ENCODE data around the gene DNAH7. TPM values are rescaled to one million over a fixed set of nuclear protein-coding genes. Genes with fewer than 3 reads are reported as not detected.

The DNAH7 gene
- total RNA-seq, 1 donor from 2014 or later, result 0.11 TPM

DNA sequence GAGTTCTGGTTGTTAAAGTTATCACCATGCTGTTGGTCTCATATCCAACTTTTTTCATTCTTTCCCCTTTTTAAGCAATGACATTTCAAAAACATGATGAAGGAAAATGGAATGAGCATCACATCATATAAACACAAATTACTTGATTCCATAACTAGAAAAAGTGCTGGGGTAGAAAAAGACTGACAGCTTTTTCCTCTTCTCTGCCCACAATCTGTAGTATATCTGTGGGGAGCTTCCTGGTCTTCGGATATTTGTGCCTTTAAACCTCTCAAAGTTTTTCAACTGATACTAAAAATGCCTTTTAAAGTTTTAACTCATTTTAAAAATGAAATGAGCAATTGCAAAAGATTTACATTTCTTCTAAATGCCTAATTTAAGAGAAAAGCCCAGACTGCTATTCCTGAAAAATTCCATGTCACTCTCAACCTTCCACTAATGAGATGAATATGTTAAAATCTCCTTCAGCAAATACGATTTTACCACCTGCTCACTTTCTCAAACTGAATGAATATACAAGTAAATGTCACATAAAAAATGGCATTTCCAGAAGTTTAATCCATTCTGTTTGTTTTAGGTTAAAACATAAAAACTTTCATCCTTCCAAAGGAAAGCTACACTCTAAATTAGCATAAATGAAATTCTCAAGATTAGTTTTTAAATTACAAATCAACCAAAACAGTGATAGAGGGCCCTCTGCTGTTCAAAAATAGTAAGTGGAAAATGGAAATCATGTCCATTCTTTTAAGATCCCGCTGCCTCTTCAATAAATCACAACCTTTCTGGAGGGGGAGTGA lies 2.1 kb downstream of the DNAH7 start:
- Histone ChIP-seq H3K9me3 (replicated peaks) (no peaks in the 10 kb centered on the region), H3K4me1 (peaks cover 15% of the 10 kb centered on the region), H3K36me3 (no peaks in the 10 kb centered on the region), H3K4me3 (no peak overlapping the region), H3K27ac (replicated peaks) (no peak overlapping the region), H3K27me3 (ENCODE audit: low read depth) (peaks cover 3% of the 10 kb centered on the region)
- intact Hi-C loops (cut with micrococcal nuclease), result loop anchor here (10.0 kb wide), 1 partner anchor 402 kb away; no protein-coding TSS in a partner anchor
- no peak for DNase-seq
- TF ChIP-seq, protein P1, sequence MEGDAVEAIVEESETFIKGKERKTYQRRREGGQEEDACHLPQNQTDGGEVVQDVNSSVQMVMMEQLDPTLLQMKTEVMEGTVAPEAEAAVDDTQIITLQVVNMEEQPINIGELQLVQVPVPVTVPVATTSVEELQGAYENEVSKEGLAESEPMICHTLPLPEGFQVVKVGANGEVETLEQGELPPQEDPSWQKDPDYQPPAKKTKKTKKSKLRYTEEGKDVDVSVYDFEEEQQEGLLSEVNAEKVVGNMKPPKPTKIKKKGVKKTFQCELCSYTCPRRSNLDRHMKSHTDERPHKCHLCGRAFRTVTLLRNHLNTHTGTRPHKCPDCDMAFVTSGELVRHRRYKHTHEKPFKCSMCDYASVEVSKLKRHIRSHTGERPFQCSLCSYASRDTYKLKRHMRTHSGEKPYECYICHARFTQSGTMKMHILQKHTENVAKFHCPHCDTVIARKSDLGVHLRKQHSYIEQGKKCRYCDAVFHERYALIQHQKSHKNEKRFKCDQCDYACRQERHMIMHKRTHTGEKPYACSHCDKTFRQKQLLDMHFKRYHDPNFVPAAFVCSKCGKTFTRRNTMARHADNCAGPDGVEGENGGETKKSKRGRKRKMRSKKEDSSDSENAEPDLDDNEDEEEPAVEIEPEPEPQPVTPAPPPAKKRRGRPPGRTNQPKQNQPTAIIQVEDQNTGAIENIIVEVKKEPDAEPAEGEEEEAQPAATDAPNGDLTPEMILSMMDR (IDR thresholded peaks at IDR 0.05; ENCODE audit: borderline replicate concordance), result peak; percentile 76

DNA sequence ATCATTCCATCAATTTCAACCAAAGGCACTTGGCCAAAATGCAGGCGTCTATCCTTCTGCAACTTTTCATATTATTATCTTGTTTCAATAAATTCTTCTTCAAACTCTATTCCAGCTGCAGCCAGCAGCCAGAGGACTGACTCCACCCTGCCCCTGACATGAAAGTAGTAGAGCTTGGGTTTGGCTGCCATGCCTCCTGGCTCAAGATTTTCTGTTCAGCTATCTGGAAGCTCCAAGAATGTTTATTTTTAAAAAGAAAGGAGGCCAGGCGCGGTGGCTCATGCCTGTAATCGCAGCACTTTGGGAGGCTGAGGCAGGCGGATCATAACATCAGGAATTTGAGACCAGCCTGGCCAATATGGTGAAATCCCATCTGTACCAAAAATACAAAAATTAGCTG lies 4.9 kb downstream of the DNAH7 start:
- Histone ChIP-seq H3K4me1 (peaks cover 11% of the 10 kb centered on the region), H3K36me3 (no peaks in the 10 kb centered on the region), H3K27ac (replicated peaks) (no peak overlapping the region), H3K9me3 (replicated peaks) (no peaks in the 10 kb centered on the region), H3K27me3 (ENCODE audit: low read depth) (peaks cover 3% of the 10 kb centered on the region), H3K4me3 (no peak overlapping the region)
- no peak for DNase-seq
- intact Hi-C loops (cut with micrococcal nuclease), result loop anchor here (10.0 kb wide), 1 partner anchor 399 kb away; no protein-coding TSS in a partner anchor
- TF ChIP-seq, protein P1 (IDR thresholded peaks at IDR 0.05; ENCODE audit: borderline replicate concordance), result no peak

DNA sequence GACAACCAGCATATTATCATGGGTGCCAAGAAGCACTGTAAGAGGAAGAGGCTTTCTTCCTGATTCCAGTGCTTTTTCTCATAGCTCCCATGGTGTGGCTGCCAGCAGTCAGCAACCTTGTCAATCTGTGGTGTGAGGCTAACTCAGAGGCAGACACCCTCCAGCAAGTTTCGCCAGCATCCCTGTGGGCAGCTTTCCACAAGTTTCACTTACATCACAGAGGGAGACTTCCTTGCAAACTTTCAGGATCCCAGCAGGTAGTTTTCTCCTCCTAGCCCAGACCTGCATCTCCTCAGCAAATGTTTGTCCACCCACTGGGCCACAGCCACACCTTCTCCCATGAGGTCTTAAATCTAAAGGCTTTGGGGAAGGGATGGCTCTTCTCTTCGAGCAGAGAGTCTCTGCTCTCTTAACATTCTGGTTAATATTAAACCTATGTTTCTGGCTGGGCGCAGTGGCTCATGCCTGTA lies 9.1 kb downstream of the DNAH7 start:
- Histone ChIP-seq H3K36me3 (no peaks in the 10 kb centered on the region), H3K4me1 (no peaks in the 10 kb centered on the region), H3K4me3 (no peak overlapping the region), H3K27ac (replicated peaks) (no peak overlapping the region), H3K27me3 (ENCODE audit: low read depth) (peaks cover 3% of the 10 kb centered on the region), H3K9me3 (replicated peaks) (no peaks in the 10 kb centered on the region)
- TF ChIP-seq, protein P1 (IDR thresholded peaks at IDR 0.05; ENCODE audit: borderline replicate concordance), result no peak
- no peak for DNase-seq
- intact Hi-C loops (cut with micrococcal nuclease), result no loop called here

DNA sequence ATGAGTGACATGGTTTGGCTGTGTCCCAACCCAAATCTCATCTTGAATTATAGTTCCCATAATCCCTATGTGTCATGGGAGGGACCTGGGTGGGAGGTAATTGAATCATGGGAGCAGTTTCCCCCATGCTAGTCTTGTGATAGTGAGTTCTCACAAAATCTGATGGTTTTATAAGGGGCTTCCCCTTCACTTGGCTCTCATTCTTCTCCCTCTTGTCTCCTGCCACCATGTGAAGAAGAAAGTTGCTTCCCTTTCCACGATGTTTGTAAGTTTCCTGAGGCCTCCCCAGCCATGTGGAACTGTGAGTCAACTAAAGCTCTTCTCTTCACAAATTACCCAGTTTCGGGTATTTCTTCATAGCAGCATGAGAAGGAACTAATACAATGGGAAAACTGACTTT lies 14.0 kb downstream of the DNAH7 start:
- Histone ChIP-seq H3K36me3 (no peaks in the 10 kb centered on the region), H3K27me3 (ENCODE audit: low read depth) (no peaks in the 10 kb centered on the region), H3K4me1 (no peaks in the 10 kb centered on the region), H3K27ac (replicated peaks) (no peak overlapping the region), H3K9me3 (replicated peaks) (no peaks in the 10 kb centered on the region), H3K4me3 (no peak overlapping the region)
- DNase-seq, result no peak
- intact Hi-C loops (cut with micrococcal nuclease), result no loop called here
- TF ChIP-seq, protein P1 (IDR thresholded peaks at IDR 0.05; ENCODE audit: borderline replicate concordance), result no peak

DNA sequence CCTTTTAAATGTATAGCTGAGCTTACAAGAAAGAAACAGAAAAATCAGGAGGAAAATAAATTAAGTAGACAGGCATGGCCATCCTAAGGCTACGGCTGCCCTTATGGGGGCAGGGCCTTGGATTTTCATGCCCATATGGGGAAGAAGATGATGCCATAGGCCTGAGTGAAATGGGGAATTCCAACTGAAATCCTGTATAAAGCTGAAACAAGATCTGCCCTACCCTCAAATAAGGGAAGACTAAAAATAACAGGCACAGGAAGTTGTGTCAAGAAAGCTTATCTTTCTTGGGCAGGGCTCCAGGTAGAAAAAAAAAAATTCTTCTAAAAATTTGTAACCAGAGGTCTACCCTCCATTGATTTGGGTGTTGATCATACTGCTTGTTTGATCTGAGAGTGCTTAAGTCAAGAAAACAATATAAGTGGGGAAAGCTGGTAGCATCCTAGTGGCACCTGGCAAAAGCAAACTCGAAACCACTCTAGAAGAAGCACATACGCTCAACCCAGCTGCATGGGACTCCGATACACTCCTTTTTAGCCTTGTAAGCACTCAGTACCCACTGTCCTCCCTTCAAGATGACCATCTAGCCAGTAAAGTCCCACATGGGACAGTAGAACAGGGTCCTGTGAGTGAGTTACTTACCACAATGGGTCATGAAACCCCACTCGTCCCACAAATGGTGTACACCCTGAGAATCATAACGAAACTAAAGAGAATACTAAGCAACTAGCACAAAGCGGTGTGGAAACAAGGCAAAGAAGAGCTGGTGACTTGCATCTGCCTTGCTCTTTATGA lies 22.3 kb downstream of the DNAH7 start:
- H3K36me3 ChIP-seq, result no peaks in the 10 kb centered on the region
- no peak for DNase-seq
- no peaks in the 10 kb centered on the region for H3K4me1 ChIP-seq
- intact Hi-C loops (cut with micrococcal nuclease), result no loop called here
- TF ChIP-seq, protein P1 (IDR thresholded peaks at IDR 0.05; ENCODE audit: borderline replicate concordance), result no peak
- no peaks in the 10 kb centered on the region for H3K27me3 ChIP-seq (ENCODE audit: low read depth)
- H3K27ac ChIP-seq (replicated peaks), result no peak overlapping the region
- H3K4me3 ChIP-seq, result no peak overlapping the region
- no peaks in the 10 kb centered on the region for H3K9me3 ChIP-seq (replicated peaks)

Measured in left ventricle myocardium inferior (tissue), 1 donor.